ENCODE measurements around the gene UPF1.

Gene UPF1

GRCh38 chr19:18860725-18861124 is 29.0 kb downstream of the UPF1 start:
- TF ChIP-seq CTCF (IDR thresholded peaks at IDR 0.05; ENCODE audit: low read depth, low read length, missing control alignments) = no peak
- in situ Hi-C loops (cut with HindIII; ENCODE audit: low sequenced_read_pairs) = loop anchor here (25.0 kb wide), 1 partner anchor 373 kb away; no protein-coding TSS in a partner anchor
- H3K4me3 ChIP-seq (ENCODE audit: low read depth, low read length) = no peak overlapping the region
- DNase-seq (ENCODE audit: low read depth) = no peak

- in situ Hi-C loops (cut with HindIII; ENCODE audit: low sequenced_read_pairs) = loop anchor here (25.0 kb wide), 1 partner anchor 374 kb away; no protein-coding TSS in a partner anchor
- no peak for DNase-seq (ENCODE audit: low read depth)
- H3K4me3 ChIP-seq (ENCODE audit: low read depth, low read length) = no peak overlapping the region
- TF ChIP-seq CTCF (IDR thresholded peaks at IDR 0.05; ENCODE audit: low read depth, low read length, missing control alignments) = no peak
These were observed 29.5 kb downstream of the UPF1 start for GRCh38 chr19:18861235-18861634.

- no peak overlapping the region for H3K4me3 ChIP-seq (ENCODE audit: low read depth, low read length)
- in situ Hi-C loops (cut with HindIII; ENCODE audit: low sequenced_read_pairs) = loop anchor here (25.0 kb wide), 1 partner anchor 375 kb away; no protein-coding TSS in a partner anchor
- TF ChIP-seq CTCF (IDR thresholded peaks at IDR 0.05; ENCODE audit: low read depth, low read length, missing control alignments) = no peak
- DNase-seq (ENCODE audit: low read depth) = no peak
These were observed 30.2 kb downstream of the UPF1 start for GRCh38 chr19:18861917-18862316.

- TF ChIP-seq CTCF (IDR thresholded peaks at IDR 0.05; ENCODE audit: low read depth, low read length, missing control alignments) = no peak
- DNase-seq (ENCODE audit: low read depth) = no peak
- H3K4me3 ChIP-seq (ENCODE audit: low read depth, low read length) = no peak overlapping the region
- in situ Hi-C loops (cut with HindIII; ENCODE audit: low sequenced_read_pairs) = loop anchor here (25.0 kb wide), 1 partner anchor 376 kb away; no protein-coding TSS in a partner anchor
These were observed 31.4 kb downstream of the UPF1 start for GRCh38 chr19:18862976-18863842.

- DNase-seq (ENCODE audit: low read depth) = no peak
- in situ Hi-C loops (cut with HindIII; ENCODE audit: low sequenced_read_pairs) = loop anchor here (25.0 kb wide), 1 partner anchor 377 kb away; no protein-coding TSS in a partner anchor
- H3K4me3 ChIP-seq (ENCODE audit: low read depth, low read length) = no peak overlapping the region
- TF ChIP-seq CTCF (IDR thresholded peaks at IDR 0.05; ENCODE audit: low read depth, low read length, missing control alignments) = no peak
These were observed 32.1 kb downstream of the UPF1 start for GRCh38 chr19:18863843-18864362.

- in situ Hi-C loops (cut with HindIII; ENCODE audit: low sequenced_read_pairs) = loop anchor here (25.0 kb wide), 1 partner anchor 378 kb away; no protein-coding TSS in a partner anchor
- H3K4me3 ChIP-seq (ENCODE audit: low read depth, low read length) = no peak overlapping the region
- DNase-seq (ENCODE audit: low read depth) = no peak
- TF ChIP-seq CTCF (IDR thresholded peaks at IDR 0.05; ENCODE audit: low read depth, low read length, missing control alignments) = no peak
These were observed 33.6 kb downstream of the UPF1 start for GRCh38 chr19:18865106-18865972.
